Measurements from ENCODE around the gene OR52E5.

OR52E5 gene

GRCh38 chr11:5937868-5938602 lies 45.0 kb downstream of the OR52E5 start:
- Histone ChIP-seq H3K9me2 (replicated peaks; ENCODE audit: low read depth, low read length) (no peaks in the 10 kb centered on the region), H3K9me3 (ENCODE audit: insufficient read depth, low read depth, low read length) (no peaks in the 10 kb centered on the region), H3K9ac (ENCODE audit: low read depth, low read length, poor library complexity, severe bottlenecking) (no peak overlapping the region), H3F3A (ENCODE audit: low read depth) (no peaks in the 10 kb centered on the region), H3K4me1 (ENCODE audit: insufficient read depth, low read length, poor library complexity, severe bottlenecking) (no peaks in the 10 kb centered on the region), H3K4me2 (ENCODE audit: low read depth, low read length, poor library complexity, severe bottlenecking) (no peak overlapping the region), H3K27me3 (ENCODE audit: insufficient read depth, low read length, poor library complexity, severe bottlenecking) (no peaks in the 10 kb centered on the region), H4K20me1 (ENCODE audit: insufficient read depth, low read length, poor library complexity, severe bottlenecking) (no peaks in the 10 kb centered on the region), H3K79me2 (ENCODE audit: insufficient read depth, low read length) (no peaks in the 10 kb centered on the region), H2AFZ (ENCODE audit: low read length) (no peak overlapping the region), H3K36me3 (ENCODE audit: insufficient read depth, low read length) (no peaks in the 10 kb centered on the region), H3K4me3 (ENCODE audit: low read length, poor library complexity, severe bottlenecking) (no peak overlapping the region)
- TF ChIP-seq CTCF (conservative IDR thresholded peaks at IDR 0.05; ENCODE audit: low read length) (no peak), EZH2phosphoT487 (IDR thresholded peaks at IDR 0.05; ENCODE audit: borderline replicate concordance) (no peak)

- no peaks in the 10 kb centered on the region for H4K20me1 ChIP-seq (ENCODE audit: insufficient read depth, low read length, poor library complexity, severe bottlenecking)
- TF ChIP-seq EZH2phosphoT487 (IDR thresholded peaks at IDR 0.05; ENCODE audit: borderline replicate concordance) = no peak
- TF ChIP-seq CTCF (conservative IDR thresholded peaks at IDR 0.05; ENCODE audit: low read length) = no peak
- H3K4me3 ChIP-seq (ENCODE audit: low read length, poor library complexity, severe bottlenecking) = no peak overlapping the region
- H2AFZ ChIP-seq (ENCODE audit: low read length) = no peak overlapping the region
- H3K9me2 ChIP-seq (replicated peaks; ENCODE audit: low read depth, low read length) = no peaks in the 10 kb centered on the region
- no peaks in the 10 kb centered on the region for H3K36me3 ChIP-seq (ENCODE audit: insufficient read depth, low read length)
- H3F3A ChIP-seq (ENCODE audit: low read depth) = no peaks in the 10 kb centered on the region
- H3K4me2 ChIP-seq (ENCODE audit: low read depth, low read length, poor library complexity, severe bottlenecking) = no peak overlapping the region
- no peaks in the 10 kb centered on the region for H3K9me3 ChIP-seq (ENCODE audit: insufficient read depth, low read depth, low read length)
- H3K27me3 ChIP-seq (ENCODE audit: insufficient read depth, low read length, poor library complexity, severe bottlenecking) = no peaks in the 10 kb centered on the region
- H3K4me1 ChIP-seq (ENCODE audit: insufficient read depth, low read length, poor library complexity, severe bottlenecking) = no peaks in the 10 kb centered on the region
- no peak overlapping the region for H3K9ac ChIP-seq (ENCODE audit: low read depth, low read length, poor library complexity, severe bottlenecking)
- H3K79me2 ChIP-seq (ENCODE audit: insufficient read depth, low read length) = no peaks in the 10 kb centered on the region
These were observed 45.6 kb downstream of the OR52E5 start for GRCh38 chr11:5938603-5938965.

- Histone ChIP-seq H3K79me2 (ENCODE audit: insufficient read depth, low read length) (no peaks in the 10 kb centered on the region), H3K27me3 (ENCODE audit: insufficient read depth, low read length, poor library complexity, severe bottlenecking) (no peaks in the 10 kb centered on the region), H3K4me2 (ENCODE audit: low read depth, low read length, poor library complexity, severe bottlenecking) (no peak overlapping the region), H3K4me1 (ENCODE audit: insufficient read depth, low read length, poor library complexity, severe bottlenecking) (no peaks in the 10 kb centered on the region), H2AFZ (ENCODE audit: low read length) (no peak overlapping the region), H3F3A (ENCODE audit: low read depth) (no peaks in the 10 kb centered on the region), H3K9me3 (ENCODE audit: insufficient read depth, low read depth, low read length) (no peaks in the 10 kb centered on the region), H3K9me2 (replicated peaks; ENCODE audit: low read depth, low read length) (no peaks in the 10 kb centered on the region), H3K36me3 (ENCODE audit: insufficient read depth, low read length) (no peaks in the 10 kb centered on the region), H3K4me3 (ENCODE audit: low read length, poor library complexity, severe bottlenecking) (no peak overlapping the region), H3K9ac (ENCODE audit: low read depth, low read length, poor library complexity, severe bottlenecking) (no peak overlapping the region), H4K20me1 (ENCODE audit: insufficient read depth, low read length, poor library complexity, severe bottlenecking) (no peaks in the 10 kb centered on the region)
- TF ChIP-seq EZH2phosphoT487 (IDR thresholded peaks at IDR 0.05; ENCODE audit: borderline replicate concordance) (no peak), CTCF (conservative IDR thresholded peaks at IDR 0.05; ENCODE audit: low read length) (no peak)
These were observed 47.7 kb downstream of the OR52E5 start for GRCh38 chr11:5940748-5941147.

Measured in Loucy (cell line).